Testis (tissue), 2 donors: ENCODE results near the gene SRPK1.

Experiments
- POLR2A ChIP-seq: fragments of 450-650 bp; IDR thresholded peaks from one replicate; pipeline ENCODE4 v1.6.1; 2017; ENCODE audit warnings: antibody characterized with exemption, mild to moderate bottlenecking, moderate library complexity
- TF ChIP-seq, protein P1 (sequence below), 3 experiments: fragments of 450-650 bp in 2 of 3; fragments of 200-600 bp in 1 of 3; sonication (generic) in 1 of 3; IDR thresholded peaks; one replicate each; pipeline ENCODE4 v1.5.1; 2016 to 2019; ENCODE audit warnings: antibody characterized with exemption in 3 of 3, mild to moderate bottlenecking in 2 of 3, moderate library complexity in 1 of 3

DNA sequence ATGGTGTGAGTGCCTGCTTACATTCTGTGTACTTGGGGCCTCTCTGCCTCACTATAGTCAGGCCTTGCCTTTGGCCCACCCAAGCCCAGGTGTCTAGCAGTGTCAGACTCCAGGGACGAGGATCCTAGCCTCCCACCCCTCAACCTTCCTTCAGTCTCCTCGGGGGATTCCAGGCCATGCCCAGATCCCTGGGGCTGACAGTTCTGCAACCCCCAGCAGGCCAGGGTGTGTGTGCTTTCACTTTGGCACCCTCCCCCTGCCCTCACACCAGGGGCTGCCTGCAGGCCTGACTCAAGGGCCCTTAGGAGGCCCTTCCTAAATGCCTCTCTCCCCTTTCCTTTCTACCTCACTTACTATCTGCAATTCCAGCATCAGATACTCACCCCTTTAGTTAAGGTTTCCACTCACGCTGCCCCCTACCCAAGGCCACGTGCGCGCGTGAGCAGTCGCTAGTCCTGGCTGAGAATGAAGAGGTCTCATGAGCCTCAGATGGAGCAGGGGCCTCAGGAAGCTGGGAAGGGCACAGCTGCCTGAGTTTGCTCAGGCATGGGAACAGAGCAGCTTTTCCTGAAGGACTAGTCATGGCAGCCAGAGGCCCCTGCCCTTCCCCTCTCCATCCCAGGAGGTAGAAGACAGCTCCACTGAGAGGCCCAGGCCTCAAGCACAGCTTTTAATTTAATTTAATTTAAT lies 122.9 kb downstream of the SRPK1 start:
- TF ChIP-seq, protein P1, sequence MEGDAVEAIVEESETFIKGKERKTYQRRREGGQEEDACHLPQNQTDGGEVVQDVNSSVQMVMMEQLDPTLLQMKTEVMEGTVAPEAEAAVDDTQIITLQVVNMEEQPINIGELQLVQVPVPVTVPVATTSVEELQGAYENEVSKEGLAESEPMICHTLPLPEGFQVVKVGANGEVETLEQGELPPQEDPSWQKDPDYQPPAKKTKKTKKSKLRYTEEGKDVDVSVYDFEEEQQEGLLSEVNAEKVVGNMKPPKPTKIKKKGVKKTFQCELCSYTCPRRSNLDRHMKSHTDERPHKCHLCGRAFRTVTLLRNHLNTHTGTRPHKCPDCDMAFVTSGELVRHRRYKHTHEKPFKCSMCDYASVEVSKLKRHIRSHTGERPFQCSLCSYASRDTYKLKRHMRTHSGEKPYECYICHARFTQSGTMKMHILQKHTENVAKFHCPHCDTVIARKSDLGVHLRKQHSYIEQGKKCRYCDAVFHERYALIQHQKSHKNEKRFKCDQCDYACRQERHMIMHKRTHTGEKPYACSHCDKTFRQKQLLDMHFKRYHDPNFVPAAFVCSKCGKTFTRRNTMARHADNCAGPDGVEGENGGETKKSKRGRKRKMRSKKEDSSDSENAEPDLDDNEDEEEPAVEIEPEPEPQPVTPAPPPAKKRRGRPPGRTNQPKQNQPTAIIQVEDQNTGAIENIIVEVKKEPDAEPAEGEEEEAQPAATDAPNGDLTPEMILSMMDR (IDR thresholded peaks at IDR 0.05): no peak
- TF ChIP-seq POLR2A: no peak
